ELF-1 (cell line): Measurements from ENCODE around the gene RBM14.
"Not testable (repeated sequence)": the region's sequence is repeated elsewhere in the genome, so short reads cannot be mapped to it uniquely, and the experiment has no call there.

ENCODE experiments used
- DNase-seq: peaks from one replicate; pipeline ENCODE4 v3.0.0-alpha.2; 2016; ENCODE audit warnings: low read depth, low spot score

Gene RBM14

GRCh38 chr11:66616379-66617154, at the start of gene RBM14:
TSS of gene RBM14 (plus strand) at chr11:66616630. CDS start at chr11:66616721, 91 bp downstream.
- DNase-seq = peak; percentile 99

- no peak for DNase-seq
Measured at GRCh38 chr11:66567787-66568123, 48.7 kb upstream of the RBM14 start.

- DNase-seq = peak; percentile 83
Measured at GRCh38 chr11:66568124-66568916, 48.1 kb upstream of the RBM14 start, which contains the start of gene CTSF. TSS of gene CTSF (minus strand) at chr11:66568606. CDS start at chr11:66568486, 120 bp downstream.

GRCh38 chr11:66569076-66569475, 47.4 kb upstream of the RBM14 start:
- no peak for DNase-seq

- DNase-seq = no peak
Measured at GRCh38 chr11:66570079-66570849, 46.2 kb upstream of the RBM14 start.

GRCh38 chr11:66570850-66571180, 45.6 kb upstream of the RBM14 start:
- no peak for DNase-seq

- DNase-seq = peak; percentile 86
Measured at GRCh38 chr11:66579017-66579606, 37.3 kb upstream of the RBM14 start.

GRCh38 chr11:66580803-66581202, 35.6 kb upstream of the RBM14 start:
- DNase-seq = no peak

GRCh38 chr11:66581261-66581660, 35.2 kb upstream of the RBM14 start:
- DNase-seq = no peak

- DNase-seq = not testable (repeated sequence)
Measured at GRCh38 chr11:66582565-66583147, 33.8 kb upstream of the RBM14 start.

- DNase-seq = not testable (repeated sequence)
Measured at GRCh38 chr11:66585447-66585846, 31.0 kb upstream of the RBM14 start.

- no peak for DNase-seq
Measured at GRCh38 chr11:66586136-66586535, 30.3 kb upstream of the RBM14 start.

- DNase-seq = not testable (repeated sequence)
Measured at GRCh38 chr11:66589315-66589714, 27.1 kb upstream of the RBM14 start.

GRCh38 chr11:66589996-66590675, 26.3 kb upstream of the RBM14 start:
- no peak for DNase-seq

- DNase-seq = no peak
Measured at GRCh38 chr11:66591175-66591574, 25.3 kb upstream of the RBM14 start.

GRCh38 chr11:66592457-66593302, 23.8 kb upstream of the RBM14 start, which contains the start of the genes CCDC87 and CCS:
TSS of gene CCDC87 (minus strand) at chr11:66593063. CDS start at chr11:66593015, 48 bp downstream.
TSS of gene CCS (plus strand) at chr11:66593185. CDS start at chr11:66593262, 77 bp downstream.
- peak; percentile 97 for DNase-seq

- DNase-seq = no peak
Measured at GRCh38 chr11:66593303-66593635, 23.2 kb upstream of the RBM14 start.

GRCh38 chr11:66593650-66594049, 22.8 kb upstream of the RBM14 start:
- no peak for DNase-seq

- DNase-seq = no peak
Measured at GRCh38 chr11:66595245-66595904, 21.1 kb upstream of the RBM14 start.
